Measurements from ENCODE around the gene BST2. TPM values are rescaled to one million over a fixed set of nuclear protein-coding genes. Genes with fewer than 3 reads are reported as not detected.
"Not testable (repeated sequence)": the region's sequence is repeated elsewhere in the genome, so short reads cannot be mapped to it uniquely, and the experiment has no call there.

Gene BST2
- total and polyA plus RNA-seq, 2 of the 4 experiments (the other 2 are of a cell fraction), result 0.18 to 0.92 TPM

DNA sequence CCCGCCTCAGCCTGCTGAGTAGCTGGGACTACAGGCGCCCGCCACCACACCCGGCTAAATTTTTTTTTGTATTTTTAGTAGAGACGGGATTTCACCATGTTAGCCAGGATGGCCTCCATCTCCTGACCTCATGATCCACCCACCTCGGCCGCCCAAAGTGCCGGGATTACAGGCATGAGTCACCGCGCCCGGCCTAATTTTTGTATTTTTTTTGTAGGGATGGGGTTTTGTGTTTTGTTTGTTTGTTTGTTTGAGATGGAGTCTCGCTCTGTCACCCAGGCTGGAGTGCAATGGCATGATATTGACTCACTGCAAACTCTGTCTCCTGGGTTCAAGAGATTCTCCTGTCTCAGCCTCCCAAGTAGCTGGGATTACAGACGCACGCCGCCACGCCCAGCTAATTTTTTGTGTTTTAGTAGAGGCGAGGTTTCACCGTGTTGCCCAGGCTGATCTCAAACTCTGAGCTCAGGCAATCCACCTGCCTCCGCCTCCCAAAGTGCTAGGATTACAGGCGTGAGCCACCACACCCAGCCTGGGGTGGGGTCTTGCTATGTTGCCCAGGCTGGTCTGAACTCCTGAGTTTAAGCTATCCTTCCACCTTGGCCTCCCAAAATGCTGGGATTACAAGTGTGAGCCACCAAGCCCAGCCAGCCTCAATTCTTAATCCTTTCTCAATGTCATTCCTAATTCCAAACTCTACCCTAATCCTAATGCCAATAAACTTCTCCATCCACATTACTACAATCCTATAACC is 41.4 kb downstream of the BST2 start:
- H3K56ac ChIP-seq (ENCODE audit: extremely low read depth, insufficient read depth, low read length); H2BK5ac ChIP-seq (ENCODE audit: low read depth, low read length, poor library complexity, severe bottlenecking); BruUV-seq (replicated peaks); H4K5ac ChIP-seq (ENCODE audit: low read depth, low read length); H3K36me3 ChIP-seq (ENCODE audit: control insufficient read depth, insufficient read depth, low read length); H3K4me3 ChIP-seq (ENCODE audit: insufficient read depth, low read depth, low read length); in situ Hi-C loops (cut with MboI; ENCODE audit: low sequenced_read_pairs); H3K4me1 ChIP-seq (ENCODE audit: control insufficient read depth, insufficient read depth, low read length); H3K4me2 ChIP-seq (ENCODE audit: low read depth, low read length); H3K4ac ChIP-seq (ENCODE audit: low read depth, low read length); CTCF ChIA-PET; H2BK20ac ChIP-seq (ENCODE audit: low read depth, low read length); H3K9me3 ChIP-seq (ENCODE audit: control insufficient read depth, insufficient read depth, low read length); H2AK9ac ChIP-seq (replicated peaks; ENCODE audit: low read depth, low read length, poor library complexity); H2BK120ac ChIP-seq (ENCODE audit: low read depth, low read length); ATAC-seq (ENCODE audit: low read depth); H3K9ac ChIP-seq (ENCODE audit: low read depth, low read length); POLR2A ChIA-PET (ENCODE audit: unreplicated experiment); H3K23ac ChIP-seq (ENCODE audit: low read depth, low read length); H3K14ac ChIP-seq (replicated peaks; ENCODE audit: low read depth, low read length); intact Hi-C loops (cut with micrococcal nuclease); H3K9me1 ChIP-seq (ENCODE audit: insufficient read depth, low read length); H3K27ac ChIP-seq (ENCODE audit: insufficient read depth, low read length); H4K91ac ChIP-seq (ENCODE audit: insufficient read depth, low read depth, low read length); H4K8ac ChIP-seq (ENCODE audit: low read depth in 2 of 2, low read length in 2 of 2); H2AK5ac ChIP-seq (ENCODE audit: low read depth, low read length); DNase-seq; H4K20me1 ChIP-seq (ENCODE audit: insufficient read depth, low read length); H2AFZ ChIP-seq (replicated peaks; ENCODE audit: low read length, poor library complexity); H3K79me1 ChIP-seq (ENCODE audit: low read depth in 1 of 2, low read length in 2 of 2); H2BK15ac ChIP-seq (ENCODE audit: low read depth, low read length); H3K18ac ChIP-seq (ENCODE audit: low read depth, low read length); dilution Hi-C loops (cut with HindIII; ENCODE audit: low sequenced_read_pairs, unreplicated experiment): not testable (repeated sequence)
- peaks cover 11% of the 10 kb centered on the region for H3K27me3 ChIP-seq (ENCODE audit: control insufficient read depth, insufficient read depth, low read length)
- WGBS, 2 experiments (ENCODE audit: extremely low coverage in 2 of 2, insufficient read length in 1 of 2), result no CpG with 5 or more reads among the region's 20 CpGs

Measured in IMR-90 (cell line).